Measurements from ENCODE around the gene SPRED2.

DNA sequence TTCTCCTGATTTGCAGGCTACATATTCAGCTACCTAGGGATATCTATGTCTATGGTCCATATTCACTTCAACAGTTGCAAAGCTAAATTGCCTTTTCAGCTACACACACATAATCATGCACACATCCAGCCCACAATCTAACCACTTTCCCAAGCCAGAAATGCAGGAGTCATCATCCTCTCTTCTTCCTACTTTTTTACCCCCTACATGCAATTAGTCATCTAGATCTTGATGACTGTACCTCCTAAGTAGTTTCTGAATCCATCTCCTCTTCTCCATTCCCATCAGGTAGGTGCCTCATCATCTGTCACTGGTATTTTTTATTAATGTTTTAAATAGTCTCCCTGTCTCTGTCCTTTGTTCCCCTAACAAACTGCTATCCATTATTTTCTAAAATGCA, 23.7 kb upstream of the SPRED2 start:
- TF ChIP-seq, protein P1, sequence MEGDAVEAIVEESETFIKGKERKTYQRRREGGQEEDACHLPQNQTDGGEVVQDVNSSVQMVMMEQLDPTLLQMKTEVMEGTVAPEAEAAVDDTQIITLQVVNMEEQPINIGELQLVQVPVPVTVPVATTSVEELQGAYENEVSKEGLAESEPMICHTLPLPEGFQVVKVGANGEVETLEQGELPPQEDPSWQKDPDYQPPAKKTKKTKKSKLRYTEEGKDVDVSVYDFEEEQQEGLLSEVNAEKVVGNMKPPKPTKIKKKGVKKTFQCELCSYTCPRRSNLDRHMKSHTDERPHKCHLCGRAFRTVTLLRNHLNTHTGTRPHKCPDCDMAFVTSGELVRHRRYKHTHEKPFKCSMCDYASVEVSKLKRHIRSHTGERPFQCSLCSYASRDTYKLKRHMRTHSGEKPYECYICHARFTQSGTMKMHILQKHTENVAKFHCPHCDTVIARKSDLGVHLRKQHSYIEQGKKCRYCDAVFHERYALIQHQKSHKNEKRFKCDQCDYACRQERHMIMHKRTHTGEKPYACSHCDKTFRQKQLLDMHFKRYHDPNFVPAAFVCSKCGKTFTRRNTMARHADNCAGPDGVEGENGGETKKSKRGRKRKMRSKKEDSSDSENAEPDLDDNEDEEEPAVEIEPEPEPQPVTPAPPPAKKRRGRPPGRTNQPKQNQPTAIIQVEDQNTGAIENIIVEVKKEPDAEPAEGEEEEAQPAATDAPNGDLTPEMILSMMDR (IDR thresholded peaks at IDR 0.05): no peak
- no peak for TF ChIP-seq POLR2A (IDR thresholded peaks at IDR 0.05)
